ENCODE results near the gene HOXB4. TPM values are rescaled to one million over a fixed set of nuclear protein-coding genes. Genes with fewer than 3 reads are reported as not detected.

The HOXB4 gene
- total and polyA plus RNA-seq, 2 of the 4 experiments (the other 2 are of a cell fraction) = 2.0 to 8.5 TPM

GRCh38 chr17:48558831-48559121, 19.4 kb downstream of the HOXB4 start:
- ChIA-PET POLR2A (ENCODE audit: unreplicated experiment) (no interaction called here), CTCF (no interaction called here)
- H2AK9ac ChIP-seq (replicated peaks; ENCODE audit: low read depth, low read length, poor library complexity) = peak overlapping the region; percentile 91
- peak overlapping the region; percentile 99 for H3K23ac ChIP-seq (ENCODE audit: low read depth, low read length)
- peak overlapping the region; percentile 89 for H3K18ac ChIP-seq (ENCODE audit: low read depth, low read length)
- peak overlapping the region; percentile 98 for H3K4ac ChIP-seq (ENCODE audit: low read depth, low read length)
- H3K27ac ChIP-seq (ENCODE audit: insufficient read depth, low read length) = peak overlapping the region; percentile 93
- H4K8ac ChIP-seq (ENCODE audit: low read depth in 2 of 2, low read length in 2 of 2) = peak overlapping the region; percentile 62 to 74
- no peak for TF ChIP-seq RCOR1 (IDR thresholded peaks at IDR 0.05; ENCODE audit: insufficient replicate concordance, low read length)
- TF ChIP-seq, protein P1, sequence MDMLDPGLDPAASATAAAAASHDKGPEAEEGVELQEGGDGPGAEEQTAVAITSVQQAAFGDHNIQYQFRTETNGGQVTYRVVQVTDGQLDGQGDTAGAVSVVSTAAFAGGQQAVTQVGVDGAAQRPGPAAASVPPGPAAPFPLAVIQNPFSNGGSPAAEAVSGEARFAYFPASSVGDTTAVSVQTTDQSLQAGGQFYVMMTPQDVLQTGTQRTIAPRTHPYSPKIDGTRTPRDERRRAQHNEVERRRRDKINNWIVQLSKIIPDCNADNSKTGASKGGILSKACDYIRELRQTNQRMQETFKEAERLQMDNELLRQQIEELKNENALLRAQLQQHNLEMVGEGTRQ (IDR thresholded peaks at IDR 0.05; ENCODE audit: low read depth, low read length) = no peak
- no peak for TF ChIP-seq BHLHE40 (IDR thresholded peaks at IDR 0.05; ENCODE audit: low read depth, low read length)
- no peak for TF ChIP-seq POLR2A (IDR thresholded peaks at IDR 0.05; ENCODE audit: low read depth, low read length)
- TF ChIP-seq RFX5 (IDR thresholded peaks at IDR 0.05; ENCODE audit: low read depth, low read length) = no peak
- no peak for TF ChIP-seq MXI1 (IDR thresholded peaks at IDR 0.05; ENCODE audit: borderline replicate concordance, low read depth, low read length)
- no peak for TF ChIP-seq SMC3 (IDR thresholded peaks at IDR 0.05; ENCODE audit: low read depth, low read length)
- H3K9ac ChIP-seq (ENCODE audit: low read depth, low read length) = peak overlapping the region; percentile 95
- dilution Hi-C loops (cut with HindIII; ENCODE audit: low sequenced_read_pairs, unreplicated experiment) (no loop called here), in situ Hi-C loops (cut with MboI; ENCODE audit: low sequenced_read_pairs) (no loop called here), intact Hi-C loops (cut with micrococcal nuclease) (no loop called here)
- peak overlapping the region; percentile 98 for H3K14ac ChIP-seq (replicated peaks; ENCODE audit: low read depth, low read length)
- no peak overlapping the region for H2AFZ ChIP-seq (replicated peaks; ENCODE audit: low read length, poor library complexity)
- no TSS peak for BruUV-seq (replicated peaks)
- H2AK5ac ChIP-seq (ENCODE audit: low read depth, low read length) = peak overlapping the region; percentile 81; the same call in 1 of the 2 replicates
- peak overlapping the region; percentile 33; the same call in 1 of the 3 replicates for H2BK15ac ChIP-seq (ENCODE audit: low read depth, low read length)
- H2BK20ac ChIP-seq (ENCODE audit: low read depth, low read length) = peak overlapping the region; percentile 73; the same call in 1 of the 2 replicates
- H4K20me1 ChIP-seq (ENCODE audit: insufficient read depth, low read length) = peaks cover 21% of the 10 kb centered on the region
- peak overlapping the region; percentile 92 for H3K4me2 ChIP-seq (ENCODE audit: low read depth, low read length)
- H4K5ac ChIP-seq (ENCODE audit: low read depth, low read length) = peak overlapping the region; percentile 95
- H2BK5ac ChIP-seq (ENCODE audit: low read depth, low read length, poor library complexity, severe bottlenecking) = peak overlapping the region; percentile 95
- H3K9me1 ChIP-seq (ENCODE audit: insufficient read depth, low read length) = peaks cover 4% of the 10 kb centered on the region
- peaks cover 68% of the 10 kb centered on the region for H3K4me1 ChIP-seq (ENCODE audit: control insufficient read depth, insufficient read depth, low read length)
- 0% methylated on average over 1 of the region's 2 CpGs; no CpG with 5 or more reads in 1 of the 2 experiments for WGBS, 2 experiments (ENCODE audit: extremely low coverage in 2 of 2, insufficient read length in 1 of 2)
- H3K79me1 ChIP-seq (ENCODE audit: low read depth in 1 of 2, low read length in 2 of 2) = peaks cover 0 to 12% of the 10 kb centered on the region in 2 experiments; a peak in 2 of 4 replicates
- peaks cover 32% of the 10 kb centered on the region; the same call in 1 of the 2 replicates for H3K36me3 ChIP-seq (ENCODE audit: control insufficient read depth, insufficient read depth, low read length)
- ATAC-seq (ENCODE audit: low read depth) (no peak), DNase-seq (no peak)
- H3K27me3 ChIP-seq (ENCODE audit: control insufficient read depth, insufficient read depth, low read length) = no peaks in the 10 kb centered on the region
- H2BK120ac ChIP-seq (ENCODE audit: low read depth, low read length) = peak overlapping the region; percentile 87
- no peaks in the 10 kb centered on the region for H3K9me3 ChIP-seq (ENCODE audit: control insufficient read depth, insufficient read depth, low read length)
- peak overlapping the region; percentile 68 for H4K91ac ChIP-seq (ENCODE audit: insufficient read depth, low read depth, low read length)
- H3K4me3 ChIP-seq (ENCODE audit: insufficient read depth, low read depth, low read length) = peak overlapping the region; percentile 30
- peak overlapping the region; percentile 91 for H3K56ac ChIP-seq (ENCODE audit: extremely low read depth, insufficient read depth, low read length)
